ENCODE results near the gene BTG2.

BTG2 gene

GRCh38 chr1:203317429-203318228, 12.3 kb downstream of the BTG2 start:
- no peak for DNase-seq (ENCODE audit: low read depth)

GRCh38 chr1:203318229-203318517, 12.9 kb downstream of the BTG2 start:
- DNase-seq (ENCODE audit: low read depth): no peak

GRCh38 chr1:203320591-203321272, 15.4 kb downstream of the BTG2 start:
- DNase-seq (ENCODE audit: low read depth): peak; percentile 61

GRCh38 chr1:203321273-203322052, 16.1 kb downstream of the BTG2 start:
- no peak for DNase-seq (ENCODE audit: low read depth)

- DNase-seq (ENCODE audit: low read depth): no peak
These were observed 17.3 kb downstream of the BTG2 start for GRCh38 chr1:203322500-203323179.

- DNase-seq (ENCODE audit: low read depth): no peak
These were observed 18.3 kb downstream of the BTG2 start for GRCh38 chr1:203323587-203323986.

- DNase-seq (ENCODE audit: low read depth): no peak
These were observed 19.0 kb downstream of the BTG2 start for GRCh38 chr1:203324105-203325025.

GRCh38 chr1:203325026-203325417, 19.7 kb downstream of the BTG2 start:
- DNase-seq (ENCODE audit: low read depth): no peak

- no peak for DNase-seq (ENCODE audit: low read depth)
These were observed 20.2 kb downstream of the BTG2 start for GRCh38 chr1:203325418-203326091.

- DNase-seq (ENCODE audit: low read depth): peak; percentile 85
These were observed 21.7 kb downstream of the BTG2 start for GRCh38 chr1:203326830-203327683.

GRCh38 chr1:203327684-203328457, 22.6 kb downstream of the BTG2 start:
- peak; percentile 66 for DNase-seq (ENCODE audit: low read depth)

- no peak for DNase-seq (ENCODE audit: low read depth)
These were observed 23.4 kb downstream of the BTG2 start for GRCh38 chr1:203328714-203329122.

- no peak for DNase-seq (ENCODE audit: low read depth)
These were observed 25.9 kb downstream of the BTG2 start for GRCh38 chr1:203331224-203331623.

GRCh38 chr1:203335503-203335902, 30.2 kb downstream of the BTG2 start:
- DNase-seq (ENCODE audit: low read depth): no peak

- DNase-seq (ENCODE audit: low read depth): no peak
These were observed 30.8 kb downstream of the BTG2 start for GRCh38 chr1:203336097-203336496.

GRCh38 chr1:203338335-203339036, 33.2 kb downstream of the BTG2 start:
- peak; percentile 67 for DNase-seq (ENCODE audit: low read depth)

- peak; percentile 83 for DNase-seq (ENCODE audit: low read depth)
These were observed 34.9 kb downstream of the BTG2 start for GRCh38 chr1:203340112-203340790.

Measured in EH (cell line).